OCI-LY3 (cell line): ENCODE results near the gene GCAT.

Source experiments
- H2AFZ ChIP-seq: fragments of 200-600, 300-600 bp; shearing (Covaris generic); 2 replicates; pipeline ENCODE4 v1.6.0; 2014; ENCODE audit warnings: antibody characterized with exemption, low read depth, low read length
- H3K27ac ChIP-seq: fragments of 200-600, 300-600 bp; sonication (generic); 2 replicates; pipeline ENCODE4 v1.5.1; 2014; ENCODE audit warnings: mild to moderate bottlenecking, low read length, moderate library complexity, mixed read lengths
- H3K27me3 ChIP-seq: fragments of 200-600, 300-600 bp; sonication (generic); 2 replicates; pipeline ENCODE4 v1.6.1; 2014; ENCODE audit warnings: low read depth, low read length, mixed read lengths
- H3K36me3 ChIP-seq: fragments of 200-600, 300-600 bp; sonication (generic); replicated peaks from 2 replicates; pipeline ENCODE3; 2014; ENCODE audit warnings: low read depth, low read length, mixed read lengths
- H3K4me1 ChIP-seq: fragments of 300-600, 200-600 bp; sonication (generic); 2 replicates; pipeline ENCODE4 v1.6.1; 2014; ENCODE audit warnings: low read length, mixed read lengths
- H3K4me2 ChIP-seq: fragments of 200-600, 300-600 bp; sonication (generic); 2 replicates; pipeline ENCODE4 v1.6.1; 2014; ENCODE audit warnings: low read length, mixed read lengths
- H3K4me3 ChIP-seq: fragments of 300-600, 200-600 bp; sonication (generic); 2 replicates; pipeline ENCODE4 v1.5.1; 2014; ENCODE audit warnings: antibody characterized with exemption, mild to moderate bottlenecking, low read length, moderate library complexity
- H3K79me2 ChIP-seq: fragments of 300-600, 200-600 bp; shearing (Covaris generic); 2 replicates; pipeline ENCODE4 v1.6.1; 2014; ENCODE audit warnings: mild to moderate bottlenecking, low read length, mixed read lengths
- H3K9ac ChIP-seq: fragments of 300-600, 200-600 bp; shearing (Covaris generic); 2 replicates; pipeline ENCODE4 v1.6.0; 2014; ENCODE audit warnings: mild to moderate bottlenecking, low read length, moderate library complexity
- H3K9me3 ChIP-seq: fragments of 200-600, 300-600 bp; shearing (Covaris generic); 2 replicates; pipeline ENCODE4 v1.6.1; 2014; ENCODE audit warnings: low read length, mixed read lengths; ENCODE audit not compliant: insufficient read depth
- H4K20me1 ChIP-seq: fragments of 200-600, 300-600 bp; sonication (generic); 2 replicates; pipeline ENCODE4 v1.6.1; 2016; ENCODE audit warnings: low read length, mixed read lengths; ENCODE audit not compliant: insufficient read depth
- EZH2phosphoT487 ChIP-seq: fragments of 200-600 bp; shearing (Covaris generic); IDR thresholded peaks from 2 replicates; pipeline ENCODE4 v1.6.1; 2018; ENCODE audit warnings: antibody characterized with exemption, mixed run types, low read depth
- TF ChIP-seq, protein P1 (sequence below): fragments of 200-600, 300-600 bp; sonication (generic); IDR thresholded peaks from 2 replicates; pipeline ENCODE4 v1.5.1; 2014; ENCODE audit warnings: antibody characterized with exemption, low read length, low read depth

The GCAT gene

DNA sequence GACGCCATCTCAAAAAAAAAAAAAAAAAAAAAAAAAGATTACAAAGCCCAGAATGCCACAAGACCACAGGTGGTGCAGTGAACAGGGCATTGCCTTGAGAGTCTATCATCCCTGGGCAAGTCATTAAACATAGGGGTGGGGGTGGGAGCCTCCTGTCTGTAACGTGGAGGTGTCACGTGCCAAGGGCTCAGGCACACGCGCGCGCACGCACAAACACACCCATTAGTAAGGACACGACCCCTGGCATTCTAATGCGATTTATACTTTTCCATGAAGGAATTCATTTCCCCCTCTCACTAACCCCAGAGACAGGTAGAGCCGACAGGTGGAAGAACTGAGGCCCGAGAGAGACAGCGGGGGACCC lies 5.8 kb upstream of the GCAT start:
- TF ChIP-seq, protein P1, sequence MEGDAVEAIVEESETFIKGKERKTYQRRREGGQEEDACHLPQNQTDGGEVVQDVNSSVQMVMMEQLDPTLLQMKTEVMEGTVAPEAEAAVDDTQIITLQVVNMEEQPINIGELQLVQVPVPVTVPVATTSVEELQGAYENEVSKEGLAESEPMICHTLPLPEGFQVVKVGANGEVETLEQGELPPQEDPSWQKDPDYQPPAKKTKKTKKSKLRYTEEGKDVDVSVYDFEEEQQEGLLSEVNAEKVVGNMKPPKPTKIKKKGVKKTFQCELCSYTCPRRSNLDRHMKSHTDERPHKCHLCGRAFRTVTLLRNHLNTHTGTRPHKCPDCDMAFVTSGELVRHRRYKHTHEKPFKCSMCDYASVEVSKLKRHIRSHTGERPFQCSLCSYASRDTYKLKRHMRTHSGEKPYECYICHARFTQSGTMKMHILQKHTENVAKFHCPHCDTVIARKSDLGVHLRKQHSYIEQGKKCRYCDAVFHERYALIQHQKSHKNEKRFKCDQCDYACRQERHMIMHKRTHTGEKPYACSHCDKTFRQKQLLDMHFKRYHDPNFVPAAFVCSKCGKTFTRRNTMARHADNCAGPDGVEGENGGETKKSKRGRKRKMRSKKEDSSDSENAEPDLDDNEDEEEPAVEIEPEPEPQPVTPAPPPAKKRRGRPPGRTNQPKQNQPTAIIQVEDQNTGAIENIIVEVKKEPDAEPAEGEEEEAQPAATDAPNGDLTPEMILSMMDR = no peak
- TF ChIP-seq EZH2phosphoT487 = no peak
- H3K4me3 ChIP-seq = no peak overlapping the region
- H3K27me3 ChIP-seq = peaks cover 17% of the 10 kb centered on the region
- no peak overlapping the region for H2AFZ ChIP-seq
- no peak overlapping the region for H3K9ac ChIP-seq
- peaks cover 14% of the 10 kb centered on the region for H3K4me1 ChIP-seq
- no peaks in the 10 kb centered on the region for H3K79me2 ChIP-seq
- no peaks in the 10 kb centered on the region for H3K36me3 ChIP-seq
- H3K4me2 ChIP-seq = no peak overlapping the region
- no peaks in the 10 kb centered on the region for H3K9me3 ChIP-seq
- no peaks in the 10 kb centered on the region for H4K20me1 ChIP-seq
- no peak overlapping the region for H3K27ac ChIP-seq

DNA sequence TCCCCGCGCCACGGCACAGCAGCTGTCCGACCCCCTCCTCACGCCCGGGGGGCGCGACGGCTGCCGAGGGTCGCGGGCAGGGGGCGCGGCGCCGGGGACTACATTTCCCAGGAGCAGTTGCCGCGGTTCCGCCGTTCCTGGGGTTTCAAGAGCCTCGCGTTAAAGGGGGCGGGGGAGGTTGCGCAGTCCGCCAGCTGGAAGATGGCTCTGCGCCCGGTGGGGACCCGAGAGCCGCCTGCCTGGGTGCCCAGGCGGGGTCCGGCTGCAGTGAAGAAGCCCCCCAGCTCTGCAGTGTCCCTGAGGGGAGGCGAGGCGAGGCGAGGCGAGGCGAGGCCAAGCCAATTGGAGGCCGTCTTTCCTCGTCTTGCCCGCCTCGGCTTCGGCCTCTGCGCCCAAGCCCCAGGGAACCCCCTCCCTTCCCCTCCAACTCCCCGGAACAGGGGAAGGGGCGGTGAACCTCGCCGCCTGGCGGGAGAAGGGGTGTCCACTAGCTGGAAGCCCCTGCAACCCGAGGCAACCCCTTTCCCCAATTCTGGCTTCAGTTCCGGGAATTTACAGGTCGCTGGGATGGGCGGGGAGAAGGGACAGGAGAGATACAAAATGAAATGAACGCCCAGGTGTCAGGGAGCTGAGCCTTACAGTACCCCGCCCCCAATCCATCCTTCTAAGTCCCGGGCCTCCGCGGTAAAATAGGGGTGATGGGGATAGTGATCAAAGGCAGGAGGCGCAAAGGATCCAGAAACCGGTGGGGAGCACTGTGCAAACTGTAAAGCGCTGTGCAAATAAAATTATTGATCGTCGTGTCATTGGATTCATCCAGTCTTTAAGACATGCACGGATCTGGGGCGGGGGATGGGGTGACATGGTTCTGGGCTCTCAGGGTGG lies 5.2 kb upstream of the GCAT start:
- Histone ChIP-seq H3K4me2 (no peak overlapping the region), H2AFZ (no peak overlapping the region), H4K20me1 (no peaks in the 10 kb centered on the region), H3K79me2 (no peaks in the 10 kb centered on the region), H3K27me3 (peaks cover 18% of the 10 kb centered on the region), H3K4me1 (peaks cover 14% of the 10 kb centered on the region), H3K9ac (no peak overlapping the region), H3K36me3 (no peaks in the 10 kb centered on the region), H3K9me3 (no peaks in the 10 kb centered on the region), H3K27ac (no peak overlapping the region), H3K4me3 (no peak overlapping the region)
- TF ChIP-seq EZH2phosphoT487 = no peak
- TF ChIP-seq, protein P1 = no peak

GRCh38 chr22:37803195-37803638 lies 4.5 kb upstream of the GCAT start:
- no peaks in the 10 kb centered on the region for H4K20me1 ChIP-seq
- H3K27ac ChIP-seq = no peak overlapping the region
- H3K79me2 ChIP-seq = no peaks in the 10 kb centered on the region
- H3K27me3 ChIP-seq = peaks cover 18% of the 10 kb centered on the region
- H3K9ac ChIP-seq = no peak overlapping the region
- H2AFZ ChIP-seq = no peak overlapping the region
- H3K9me3 ChIP-seq = no peaks in the 10 kb centered on the region
- H3K4me1 ChIP-seq = peaks cover 8% of the 10 kb centered on the region
- no peak for TF ChIP-seq EZH2phosphoT487
- TF ChIP-seq, protein P1 = no peak
- no peak overlapping the region for H3K4me2 ChIP-seq
- H3K4me3 ChIP-seq = no peak overlapping the region
- H3K36me3 ChIP-seq = no peaks in the 10 kb centered on the region

DNA sequence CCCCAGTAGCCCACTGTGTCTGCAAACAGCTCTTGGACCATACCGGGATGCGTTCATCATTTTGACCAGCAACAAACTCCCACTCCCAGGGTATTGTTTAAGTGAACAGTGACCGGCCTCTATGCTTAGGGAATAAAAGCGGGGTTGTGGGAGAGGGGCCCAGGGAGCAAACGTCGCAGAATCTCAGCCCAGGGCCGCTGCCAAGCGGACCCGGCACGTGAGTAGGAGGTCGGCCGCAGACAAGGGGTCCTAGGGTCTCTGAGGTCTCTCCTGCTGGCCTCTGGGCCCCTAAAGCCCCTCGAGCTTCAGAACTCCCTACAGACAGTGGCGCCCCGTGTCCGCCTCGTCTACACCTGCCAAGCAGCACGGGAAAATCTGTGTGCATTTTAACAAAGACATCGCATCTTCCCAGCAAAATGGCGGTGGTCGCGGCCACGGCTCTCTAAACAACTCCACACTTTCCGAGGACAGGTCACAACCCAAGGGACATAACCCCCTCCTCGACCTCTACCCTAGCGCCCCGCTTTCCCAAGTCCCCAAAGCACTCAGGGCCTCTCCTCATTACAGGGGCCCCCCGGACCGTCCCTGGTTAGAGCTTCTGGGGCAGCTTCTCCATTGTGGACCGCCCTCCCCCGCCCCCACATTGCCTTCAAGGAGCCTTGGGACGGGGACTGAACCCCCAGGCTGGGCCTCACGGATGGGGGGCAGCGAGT lies 3.9 kb upstream of the GCAT start:
- no peaks in the 10 kb centered on the region for H3K79me2 ChIP-seq
- H3K4me1 ChIP-seq = peaks cover 9% of the 10 kb centered on the region; the same call in 1 of the 2 replicates
- no peak overlapping the region for H2AFZ ChIP-seq
- no peak overlapping the region for H3K4me3 ChIP-seq
- no peaks in the 10 kb centered on the region for H3K36me3 ChIP-seq
- no peak overlapping the region for H3K4me2 ChIP-seq
- H3K9me3 ChIP-seq = no peaks in the 10 kb centered on the region
- no peak overlapping the region for H3K9ac ChIP-seq
- TF ChIP-seq, protein P1 = no peak
- TF ChIP-seq EZH2phosphoT487 = no peak
- H3K27ac ChIP-seq = no peak overlapping the region
- H4K20me1 ChIP-seq = no peaks in the 10 kb centered on the region
- peaks cover 18% of the 10 kb centered on the region for H3K27me3 ChIP-seq
